Suppressor macrophage treated with lipopolysaccharide for 1 hour (primary cell): ENCODE results near the gene CERKL.

ENCODE experiments used
- DNase-seq, 3 donors: peaks; one replicate each; pipeline ENCODE4 v3.0.0-alpha.2; 2020 to 2022

Gene CERKL

GRCh38 chr2:181623159-181623558 is 33.7 kb downstream of the CERKL start:
- no peak for DNase-seq

- DNase-seq, result no peak
Observed at GRCh38 chr2:181621779-181622490, 35.0 kb downstream of the CERKL start.

- DNase-seq, result no peak
Observed at GRCh38 chr2:181619516-181619915, 37.4 kb downstream of the CERKL start.

GRCh38 chr2:181616715-181617114 is 40.2 kb downstream of the CERKL start:
- DNase-seq, result no peak

DNA sequence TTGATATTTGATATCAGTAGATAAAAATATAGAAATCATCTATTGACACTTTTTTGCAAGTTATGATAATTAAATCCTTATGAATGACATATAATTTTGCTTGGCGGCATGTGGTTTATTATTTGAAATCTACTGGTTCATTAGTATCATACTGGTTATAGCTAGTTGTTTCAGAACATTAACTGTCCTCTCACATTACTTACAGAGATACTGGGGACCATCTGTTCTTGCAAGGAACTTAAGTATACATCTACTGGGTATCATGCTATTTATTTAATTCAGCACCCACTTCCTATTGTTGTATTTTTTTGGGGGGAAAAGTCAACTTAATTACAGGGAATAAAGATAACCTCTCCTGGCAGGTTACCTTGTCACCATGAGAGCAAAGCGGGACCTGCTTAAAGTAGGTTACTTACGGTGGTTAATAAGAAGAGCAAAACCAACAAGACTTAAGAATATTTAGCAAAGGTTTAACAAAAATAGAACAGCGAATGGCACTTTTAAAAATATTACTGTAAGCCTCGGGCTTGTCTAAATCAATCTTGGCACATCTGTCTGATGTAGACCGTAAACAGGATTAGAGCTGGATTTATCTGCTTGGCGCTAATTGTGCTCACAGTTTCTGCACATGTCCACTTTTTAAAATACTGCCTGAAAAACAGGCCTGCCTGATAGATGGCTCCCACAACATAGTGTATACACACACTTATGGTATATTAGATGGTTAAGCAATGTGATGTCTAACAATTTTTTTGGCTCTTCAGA is 41.8 kb downstream of the CERKL start:
- DNase-seq, result no peak

- no peak for DNase-seq
Observed at GRCh38 chr2:181613241-181613640, 43.7 kb downstream of the CERKL start.

DNA sequence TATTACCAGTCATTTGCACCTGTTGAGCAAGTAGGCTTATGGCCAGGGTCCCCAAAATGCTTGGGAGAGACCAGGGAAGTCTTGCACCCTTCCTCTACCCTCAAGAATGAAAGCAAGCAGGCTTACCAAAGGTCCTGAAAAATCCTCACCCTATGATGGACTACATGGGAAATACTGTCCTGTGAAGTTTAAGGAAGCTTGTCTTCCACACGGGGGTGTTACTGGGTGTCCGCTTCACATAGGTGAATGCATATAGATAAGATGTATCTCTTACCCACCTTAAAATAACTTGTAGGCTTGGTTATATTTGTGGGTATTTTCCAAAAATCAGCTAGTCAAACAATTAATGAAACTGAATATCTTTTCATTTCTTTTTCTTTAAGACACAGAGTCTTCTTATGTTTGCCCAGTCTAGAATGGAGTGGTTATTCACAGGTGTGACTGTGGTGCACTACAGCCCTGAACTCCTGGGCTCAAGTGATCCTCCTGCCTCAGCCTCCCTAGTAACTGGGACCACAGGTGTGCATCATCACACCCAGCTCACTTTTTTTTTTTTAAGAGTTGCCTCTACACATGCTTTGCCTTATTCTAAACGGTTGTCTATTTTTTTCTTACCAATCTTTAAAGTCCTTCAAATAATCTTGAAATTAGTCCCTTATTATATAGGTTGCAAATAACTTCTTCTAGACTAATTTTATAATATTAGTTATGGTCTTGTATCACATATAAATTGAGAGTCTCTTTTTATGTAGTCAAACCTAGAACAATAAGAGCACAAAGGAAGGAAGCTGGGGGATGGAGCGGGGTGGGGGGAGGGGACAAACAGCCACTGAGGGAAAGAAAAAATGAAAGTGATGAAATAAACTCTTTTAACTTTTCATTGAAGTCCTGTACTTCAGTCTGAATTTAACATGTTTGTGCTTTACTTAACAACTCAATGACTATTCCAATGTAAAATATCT is 49.0 kb downstream of the CERKL start:
- no peak for DNase-seq

GRCh38 chr2:181605889-181606837 is 50.7 kb downstream of the CERKL start:
- no peak for DNase-seq

DNA sequence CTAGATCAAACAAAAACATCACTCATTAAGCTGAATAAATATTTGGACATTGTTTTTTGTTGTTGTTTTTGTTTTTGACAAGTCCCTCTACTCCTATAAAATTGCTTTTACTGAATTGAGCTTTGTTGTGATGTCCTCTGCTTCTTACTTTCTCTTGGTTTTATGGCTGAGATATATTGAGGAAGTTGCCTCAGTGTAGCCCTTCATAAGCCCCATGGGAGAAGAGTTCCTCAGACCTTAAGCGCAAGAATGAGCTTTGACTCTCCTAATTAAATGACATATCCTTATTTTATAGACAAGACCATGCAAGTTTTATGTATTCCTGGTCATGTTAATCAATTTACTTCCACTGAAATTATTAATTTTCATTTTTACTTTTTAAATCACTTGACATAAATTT is 54.9 kb downstream of the CERKL start:
- no peak for DNase-seq

DNA sequence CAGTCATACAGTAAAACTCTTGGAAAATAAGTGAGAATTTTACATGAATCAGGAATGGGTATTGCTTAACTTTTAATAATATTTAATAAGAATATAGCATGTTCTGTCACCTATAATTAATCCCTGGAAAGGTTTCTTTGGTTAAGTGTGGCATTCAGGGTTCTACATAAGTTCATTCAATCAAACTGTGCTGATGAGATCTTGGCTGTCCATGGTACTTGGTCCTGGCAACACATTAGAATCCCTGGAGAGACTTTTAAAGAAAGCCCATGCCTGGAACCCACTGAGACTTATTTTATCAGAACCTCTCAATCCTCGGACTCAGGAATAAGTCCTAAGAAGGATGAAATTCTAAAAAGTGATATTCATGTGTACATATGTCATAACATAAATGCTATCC is 60.3 kb downstream of the CERKL start:
- no peak for DNase-seq

- DNase-seq, result no peak
Observed at GRCh38 chr2:181594322-181594721, 62.6 kb downstream of the CERKL start.

- DNase-seq, result no peak
Observed at GRCh38 chr2:181589779-181590178, 67.1 kb downstream of the CERKL start.

GRCh38 chr2:181588546-181588945 is 68.4 kb downstream of the CERKL start:
- no peak for DNase-seq

DNA sequence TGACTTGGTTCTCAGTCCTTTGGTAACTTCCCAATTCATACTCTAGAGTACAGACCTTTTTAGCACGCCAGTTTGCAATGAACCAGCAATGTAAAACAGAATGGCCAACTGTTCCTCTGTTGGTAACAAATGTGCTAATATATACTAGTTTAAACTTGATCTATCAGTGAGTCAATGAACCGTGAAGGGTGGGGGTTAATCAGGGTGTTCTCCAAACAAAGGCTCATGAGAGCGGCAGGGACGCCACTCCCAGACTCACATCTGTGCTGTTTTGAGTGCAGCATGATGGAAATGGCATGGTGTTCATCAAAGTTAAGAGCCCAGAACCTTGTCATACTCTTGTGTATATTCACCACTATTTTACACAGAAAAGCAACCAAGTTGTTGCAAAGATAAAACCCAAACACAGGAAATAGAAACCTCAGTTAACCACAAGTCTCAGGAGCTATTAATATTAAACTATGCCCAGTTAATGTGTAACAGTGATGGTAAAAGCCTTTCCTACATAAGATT is 70.3 kb downstream of the CERKL start:
- no peak for DNase-seq

DNA sequence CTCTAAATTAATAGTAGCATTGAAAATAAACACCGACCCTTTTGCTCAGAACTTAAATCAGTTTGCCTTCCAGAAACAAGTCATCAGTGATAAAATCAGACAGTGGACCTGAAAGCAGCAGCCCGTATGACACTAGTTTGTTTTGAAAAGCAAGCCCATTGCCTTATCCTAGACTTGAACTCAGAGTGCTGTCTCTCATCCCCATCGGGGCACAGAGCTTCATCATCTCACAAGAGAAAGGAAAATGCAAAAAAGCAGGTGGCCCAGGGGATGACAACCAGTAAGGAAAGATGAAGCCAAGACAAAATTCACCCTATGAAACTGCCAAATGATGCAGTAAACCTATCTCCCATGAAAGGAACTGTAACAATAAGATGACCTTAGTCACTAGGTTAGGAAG is 71.2 kb downstream of the CERKL start:
- DNase-seq, result no peak

DNA sequence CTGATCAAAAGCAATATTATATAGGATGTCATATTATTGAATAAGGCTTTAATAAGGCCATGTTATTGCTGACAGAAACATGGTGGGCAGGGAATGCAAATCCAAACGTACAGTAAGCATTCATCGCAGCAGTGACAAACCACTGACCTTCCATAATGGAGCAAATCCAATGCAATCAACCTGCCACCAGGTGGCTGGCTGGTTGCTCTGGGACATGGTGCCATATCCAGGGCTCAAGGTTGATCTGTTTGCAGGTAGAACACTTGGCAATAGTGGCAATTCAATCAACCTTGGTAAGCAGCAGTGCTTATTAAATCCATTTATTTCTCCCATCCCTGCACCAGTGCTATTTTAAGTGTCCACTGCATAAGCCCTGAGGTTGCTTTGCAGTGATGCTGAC is 75.4 kb downstream of the CERKL start:
- no peak for DNase-seq

DNA sequence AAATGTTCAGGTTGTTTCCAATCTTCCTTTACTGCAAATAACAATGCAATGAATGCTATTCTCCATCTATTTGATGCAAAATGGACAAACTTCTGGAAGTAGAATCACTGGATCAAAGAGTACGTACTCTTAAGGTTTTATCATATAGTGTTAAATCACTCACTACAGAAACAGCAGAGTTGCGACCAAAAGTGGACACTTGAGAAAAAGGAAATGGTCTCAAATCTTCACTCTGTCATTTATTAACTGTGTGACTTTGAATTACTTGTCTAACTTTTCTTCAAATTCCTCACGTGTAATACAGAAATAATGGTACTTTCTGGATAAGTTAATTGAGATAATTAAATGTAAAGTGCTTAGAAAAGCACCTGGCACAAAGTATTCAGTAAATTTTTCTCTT is 78.1 kb downstream of the CERKL start:
- DNase-seq, result no peak

GRCh38 chr2:181576431-181576830 is 80.5 kb downstream of the CERKL start:
- DNase-seq, result no peak

GRCh38 chr2:181575650-181576025 is 81.3 kb downstream of the CERKL start:
- DNase-seq, result peak; percentile 7 to 20 (median 13)

DNA sequence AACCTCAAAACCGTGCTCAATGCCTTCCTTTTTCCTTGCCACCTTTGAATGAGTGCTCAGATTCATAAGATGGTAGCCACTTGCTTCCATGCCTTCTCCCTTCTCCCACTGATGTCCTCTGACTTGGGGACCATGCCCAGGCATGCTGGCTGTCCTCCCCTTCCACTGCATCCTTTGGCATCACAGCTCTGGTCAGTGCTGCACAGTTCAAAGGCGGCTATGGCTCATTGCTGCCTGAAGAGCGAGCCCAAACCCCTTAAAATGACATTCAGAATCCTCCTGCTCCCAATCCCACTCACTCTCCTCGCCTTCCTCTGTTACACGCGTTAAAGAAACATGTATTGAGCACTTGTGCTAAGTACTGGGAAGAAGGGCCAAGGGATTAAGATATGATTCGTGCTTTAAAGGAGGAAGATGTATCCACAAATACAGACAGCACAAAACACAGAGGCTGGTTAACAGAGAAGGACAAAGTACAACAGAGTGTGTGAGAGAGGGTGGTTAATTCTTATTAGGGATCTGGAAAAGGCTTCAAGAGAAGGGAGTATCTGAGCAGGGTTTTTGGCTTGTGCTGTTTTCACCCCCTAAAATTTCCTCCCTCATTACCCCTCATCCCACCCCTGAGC is 81.8 kb downstream of the CERKL start:
- DNase-seq, result no peak

DNA sequence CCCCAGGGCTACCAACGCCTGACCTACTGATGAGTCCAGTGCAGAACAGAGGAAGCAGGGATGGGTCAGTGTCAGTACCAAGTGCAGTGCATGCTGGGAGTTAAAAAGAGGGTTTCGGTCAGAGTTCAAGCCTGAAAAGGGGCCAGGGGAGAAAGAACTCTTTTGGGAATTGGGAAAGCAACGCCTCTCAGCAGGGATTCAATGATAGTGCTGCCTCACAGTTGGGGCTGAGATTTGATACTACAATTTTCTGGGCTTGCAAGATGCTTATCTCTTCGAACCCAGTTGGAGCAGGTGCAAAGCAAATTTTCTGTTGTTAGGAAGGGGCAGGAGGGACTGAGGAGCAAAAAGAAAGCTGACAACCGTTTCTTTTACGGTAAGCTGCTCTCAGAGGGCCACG is 82.6 kb downstream of the CERKL start:
- DNase-seq, result no peak
